HFFc6 (cell line): Measurements from ENCODE around the gene ACTBL2. TPM values are rescaled to one million over a fixed set of nuclear protein-coding genes. Genes with fewer than 3 reads are reported as not detected.
A peak's percentile ranks its signal among the peaks of the same experiment; 100 is the strongest.

Source experiments
- DNase-seq: peaks from one replicate; pipeline ENCODE4 v3.0.0-alpha.2; 2018
- H3K27ac Mint-ChIP-seq: 2 replicates; pipeline ENCODE4 v1.8.0; 2020; ENCODE audit warnings: mild to moderate bottlenecking, mixed read lengths
- H3K27me3 Mint-ChIP-seq: 2 replicates; pipeline ENCODE4 v1.8.0; 2021; ENCODE audit warnings: mild to moderate bottlenecking, moderate library complexity, mixed read lengths; ENCODE audit not compliant: insufficient read depth
- H3K36me3 Mint-ChIP-seq: 2 replicates; pipeline ENCODE4 v1.8.0; 2021; ENCODE audit warnings: low read depth, mixed read lengths
- H3K4me1 Mint-ChIP-seq: 2 replicates; pipeline ENCODE4 v1.8.0; 2020; ENCODE audit warnings: low read depth, mixed read lengths
- H3K4me3 Mint-ChIP-seq: 2 replicates; pipeline ENCODE4 v1.8.0; 2020; ENCODE audit warnings: mild to moderate bottlenecking, moderate library complexity, mixed read lengths
- H3K9me3 Mint-ChIP-seq: 2 replicates; pipeline ENCODE4 v1.8.0; 2020; ENCODE audit warnings: mild to moderate bottlenecking, mixed read lengths
- total RNA-seq, 6 experiments: library from RNA; stranded (reverse); fragmentation: NEBNext Ultra II Directional; extraction: Animal tissue kit (Norgen Biotek cat#: 25700); gene quantifications; 2 replicates in 1 of 6; 3 replicates in 5 of 6; pipeline ENCODE4 v1.2.3, GENCODE V29; 2021
- TF ChIP-seq, protein P1 (sequence below): fragments of 200-600 bp; sonication (generic); IDR thresholded peaks from 2 replicates; pipeline ENCODE4 v1.5.0; 2021; ENCODE audit warnings: antibody characterized with exemption, mild to moderate bottlenecking

Gene ACTBL2
- total RNA-seq, 6 experiments from 2014 or later, result not detected

- no peak for DNase-seq
- TF ChIP-seq, protein P1, sequence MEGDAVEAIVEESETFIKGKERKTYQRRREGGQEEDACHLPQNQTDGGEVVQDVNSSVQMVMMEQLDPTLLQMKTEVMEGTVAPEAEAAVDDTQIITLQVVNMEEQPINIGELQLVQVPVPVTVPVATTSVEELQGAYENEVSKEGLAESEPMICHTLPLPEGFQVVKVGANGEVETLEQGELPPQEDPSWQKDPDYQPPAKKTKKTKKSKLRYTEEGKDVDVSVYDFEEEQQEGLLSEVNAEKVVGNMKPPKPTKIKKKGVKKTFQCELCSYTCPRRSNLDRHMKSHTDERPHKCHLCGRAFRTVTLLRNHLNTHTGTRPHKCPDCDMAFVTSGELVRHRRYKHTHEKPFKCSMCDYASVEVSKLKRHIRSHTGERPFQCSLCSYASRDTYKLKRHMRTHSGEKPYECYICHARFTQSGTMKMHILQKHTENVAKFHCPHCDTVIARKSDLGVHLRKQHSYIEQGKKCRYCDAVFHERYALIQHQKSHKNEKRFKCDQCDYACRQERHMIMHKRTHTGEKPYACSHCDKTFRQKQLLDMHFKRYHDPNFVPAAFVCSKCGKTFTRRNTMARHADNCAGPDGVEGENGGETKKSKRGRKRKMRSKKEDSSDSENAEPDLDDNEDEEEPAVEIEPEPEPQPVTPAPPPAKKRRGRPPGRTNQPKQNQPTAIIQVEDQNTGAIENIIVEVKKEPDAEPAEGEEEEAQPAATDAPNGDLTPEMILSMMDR, result no peak
- Mint-ChIP-seq H3K9me3 (no peaks in the 10 kb centered on the region), H3K27ac (no peak overlapping the region), H3K4me1 (peaks cover 69% of the 10 kb centered on the region), H3K27me3 (no peaks in the 10 kb centered on the region), H3K36me3 (0 out of 2 replicates have a peak, but pooled peaks cover 4% of the 10 kb centered on the region), H3K4me3 (no peak overlapping the region)
Observed at GRCh38 chr5:57491369-57491965, 8.9 kb upstream of the ACTBL2 start.

DNA sequence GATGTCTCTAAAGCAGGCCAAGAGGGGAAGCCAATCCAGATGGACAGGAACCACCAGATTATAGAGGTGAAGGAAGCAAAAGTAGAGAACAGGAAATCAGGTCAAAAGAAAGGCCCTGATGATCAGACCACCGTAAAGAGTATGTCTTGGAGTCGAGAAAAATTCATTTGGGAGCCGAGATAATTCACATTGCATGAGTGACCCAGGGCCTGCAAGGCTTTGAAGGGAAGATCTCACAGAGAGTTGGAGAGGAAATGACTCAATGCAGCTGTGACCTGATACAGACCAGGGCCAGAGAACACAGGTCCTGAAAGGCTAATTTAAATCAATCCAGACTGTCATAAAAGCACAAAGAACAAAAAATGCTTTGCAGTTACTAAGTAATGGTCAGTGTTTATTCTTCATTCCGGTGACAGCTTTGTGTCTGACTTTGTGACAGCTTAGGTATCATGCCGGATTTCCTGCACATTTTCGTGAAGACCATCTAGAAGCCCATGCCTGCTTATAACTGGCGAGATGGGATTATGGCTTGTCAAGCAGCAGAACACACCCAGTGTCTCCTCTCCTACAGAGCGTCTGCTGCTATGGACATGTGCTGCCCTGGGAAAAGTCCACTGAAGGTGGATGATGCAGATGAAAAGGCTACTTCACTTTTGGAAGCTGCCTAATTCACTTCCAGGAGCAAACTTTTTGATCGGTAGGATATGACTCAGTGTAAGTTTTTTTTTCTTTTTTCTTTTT is 5.8 kb upstream of the ACTBL2 start:
- DNase-seq, result peak; percentile 50
- Mint-ChIP-seq H3K4me3 (peak overlapping the region; percentile 15; the same call in 1 of the 2 replicates), H3K36me3 (0 out of 2 replicates have a peak, but pooled peaks cover 4% of the 10 kb centered on the region), H3K27me3 (no peaks in the 10 kb centered on the region), H3K9me3 (no peaks in the 10 kb centered on the region), H3K27ac (peak overlapping the region; percentile 88), H3K4me1 (peaks cover 41% of the 10 kb centered on the region)
- TF ChIP-seq, protein P1, result no peak

DNA sequence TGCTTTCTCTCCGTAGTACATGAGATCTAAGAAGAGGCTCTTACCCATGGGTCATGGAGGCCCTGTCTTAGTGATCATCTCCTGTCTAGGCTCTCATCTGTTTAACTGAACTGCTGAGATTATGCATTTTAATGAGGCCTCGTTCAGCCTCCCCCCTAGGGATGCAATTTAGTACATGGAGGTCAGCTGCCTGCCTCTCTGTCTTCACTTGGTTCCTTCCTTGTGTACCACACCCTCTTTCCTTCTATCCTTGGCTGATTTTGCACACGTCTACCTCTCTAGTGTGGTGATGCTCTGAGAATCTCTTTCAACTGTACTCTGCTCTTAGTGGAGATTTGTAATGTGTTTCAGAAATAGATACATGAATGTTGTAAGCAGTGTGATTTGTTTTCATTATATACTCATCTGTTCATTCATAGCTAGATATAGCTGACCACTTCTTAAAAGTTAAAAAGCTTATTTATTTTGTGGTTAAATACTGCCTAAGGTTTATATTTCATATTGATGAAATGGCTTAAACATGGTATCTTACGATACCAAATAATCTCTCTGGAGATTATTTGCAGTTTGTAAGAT is 3.5 kb upstream of the ACTBL2 start:
- H3K27ac Mint-ChIP-seq, result no peak overlapping the region
- peaks cover 7% of the 10 kb centered on the region; the same call in 1 of the 2 replicates for H3K36me3 Mint-ChIP-seq
- H3K9me3 Mint-ChIP-seq, result no peaks in the 10 kb centered on the region
- no peak for DNase-seq
- H3K4me1 Mint-ChIP-seq, result peaks cover 37% of the 10 kb centered on the region
- peaks cover 5% of the 10 kb centered on the region for H3K27me3 Mint-ChIP-seq
- TF ChIP-seq, protein P1, result no peak
- H3K4me3 Mint-ChIP-seq, result no peak overlapping the region

DNA sequence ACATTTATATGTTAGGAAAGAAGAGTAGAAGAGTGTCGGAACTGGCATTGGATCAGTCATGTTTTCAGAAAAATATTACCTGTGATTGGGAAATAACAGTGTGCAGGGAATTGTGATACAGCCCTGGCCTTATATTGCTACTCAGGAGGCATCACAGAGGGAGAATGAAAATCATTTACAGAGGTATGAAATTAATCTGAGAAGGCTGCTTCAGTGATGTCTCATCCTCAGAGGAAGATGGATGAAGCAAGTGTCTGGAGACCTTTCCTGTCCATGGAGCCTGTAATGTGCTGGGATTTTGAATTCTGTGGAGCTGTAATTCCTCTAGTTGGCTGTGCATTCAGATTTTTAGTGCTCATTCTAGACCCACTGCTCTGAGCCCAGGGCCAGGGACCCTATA is 3.8 kb downstream of the ACTBL2 start:
- no peak overlapping the region for H3K27ac Mint-ChIP-seq
- peaks cover 5% of the 10 kb centered on the region for H3K27me3 Mint-ChIP-seq
- peaks cover 18% of the 10 kb centered on the region for H3K4me1 Mint-ChIP-seq
- H3K4me3 Mint-ChIP-seq, result no peak overlapping the region
- no peaks in the 10 kb centered on the region for H3K9me3 Mint-ChIP-seq
- H3K36me3 Mint-ChIP-seq, result peaks cover 7% of the 10 kb centered on the region; the same call in 1 of the 2 replicates
- DNase-seq, result no peak
- TF ChIP-seq, protein P1, result no peak

DNA sequence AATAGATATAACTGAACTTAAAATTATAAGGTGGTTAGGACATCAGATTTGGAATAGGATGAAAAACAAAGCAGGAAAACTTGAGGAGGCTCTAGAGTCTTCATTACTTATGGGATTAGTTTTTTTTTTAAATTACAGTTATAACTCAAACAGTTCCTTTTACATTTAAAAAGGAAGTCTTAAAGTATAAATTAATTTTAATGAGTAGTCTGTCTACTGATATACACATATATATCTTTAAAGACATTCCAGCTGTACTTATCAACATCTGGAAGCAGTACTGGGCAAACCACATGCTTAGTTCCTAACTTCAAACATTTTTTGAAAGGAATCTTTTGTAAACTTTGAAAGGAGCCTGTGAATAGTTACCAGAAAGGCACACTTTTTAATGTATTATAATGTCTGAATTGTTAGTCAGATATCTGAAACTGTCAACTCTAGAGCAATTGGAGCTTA is 6.0 kb downstream of the ACTBL2 start:
- no peak for DNase-seq
- Mint-ChIP-seq H3K4me3 (no peak overlapping the region), H3K9me3 (no peaks in the 10 kb centered on the region), H3K27ac (no peak overlapping the region), H3K27me3 (no peaks in the 10 kb centered on the region; the same call in 1 of the 2 replicates), H3K36me3 (no peaks in the 10 kb centered on the region), H3K4me1 (peaks cover 6% of the 10 kb centered on the region; the same call in 1 of the 2 replicates)
- TF ChIP-seq, protein P1, result no peak
